ENCODE results near the gene GPN2.

DNA sequence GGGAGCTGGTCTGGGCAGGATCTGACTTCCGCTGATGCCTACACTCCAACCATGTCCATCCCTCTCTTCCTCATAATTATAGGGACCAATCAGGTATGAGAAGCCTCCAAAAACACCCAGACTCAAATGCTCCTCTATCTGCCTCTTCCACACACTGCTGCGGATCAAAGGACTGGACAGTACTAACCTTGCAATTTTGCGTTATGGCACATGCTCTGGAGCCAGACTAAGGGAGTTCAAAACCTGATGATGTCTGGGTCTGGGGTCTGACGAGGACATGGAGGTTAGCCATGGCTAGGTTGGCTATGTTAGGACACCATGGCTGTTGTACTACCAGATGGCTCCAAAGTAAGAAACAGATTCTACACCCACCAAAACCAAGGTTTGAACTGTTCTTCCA, 10.3 kb downstream of the GPN2 start:
- TF ChIP-seq POLR2AphosphoS5 (IDR thresholded peaks at IDR 0.05; ENCODE audit: low read depth) (no peak), GABPA (IDR thresholded peaks at IDR 0.05; ENCODE audit: low read depth) (no peak), SPI1 (IDR thresholded peaks at IDR 0.05; ENCODE audit: borderline replicate concordance, low read depth) (no peak)
- TF ChIP-seq, protein P1, sequence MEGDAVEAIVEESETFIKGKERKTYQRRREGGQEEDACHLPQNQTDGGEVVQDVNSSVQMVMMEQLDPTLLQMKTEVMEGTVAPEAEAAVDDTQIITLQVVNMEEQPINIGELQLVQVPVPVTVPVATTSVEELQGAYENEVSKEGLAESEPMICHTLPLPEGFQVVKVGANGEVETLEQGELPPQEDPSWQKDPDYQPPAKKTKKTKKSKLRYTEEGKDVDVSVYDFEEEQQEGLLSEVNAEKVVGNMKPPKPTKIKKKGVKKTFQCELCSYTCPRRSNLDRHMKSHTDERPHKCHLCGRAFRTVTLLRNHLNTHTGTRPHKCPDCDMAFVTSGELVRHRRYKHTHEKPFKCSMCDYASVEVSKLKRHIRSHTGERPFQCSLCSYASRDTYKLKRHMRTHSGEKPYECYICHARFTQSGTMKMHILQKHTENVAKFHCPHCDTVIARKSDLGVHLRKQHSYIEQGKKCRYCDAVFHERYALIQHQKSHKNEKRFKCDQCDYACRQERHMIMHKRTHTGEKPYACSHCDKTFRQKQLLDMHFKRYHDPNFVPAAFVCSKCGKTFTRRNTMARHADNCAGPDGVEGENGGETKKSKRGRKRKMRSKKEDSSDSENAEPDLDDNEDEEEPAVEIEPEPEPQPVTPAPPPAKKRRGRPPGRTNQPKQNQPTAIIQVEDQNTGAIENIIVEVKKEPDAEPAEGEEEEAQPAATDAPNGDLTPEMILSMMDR (IDR thresholded peaks at IDR 0.05; ENCODE audit: insufficient read depth, low read length), result no peak
- TF ChIP-seq, protein P2, sequence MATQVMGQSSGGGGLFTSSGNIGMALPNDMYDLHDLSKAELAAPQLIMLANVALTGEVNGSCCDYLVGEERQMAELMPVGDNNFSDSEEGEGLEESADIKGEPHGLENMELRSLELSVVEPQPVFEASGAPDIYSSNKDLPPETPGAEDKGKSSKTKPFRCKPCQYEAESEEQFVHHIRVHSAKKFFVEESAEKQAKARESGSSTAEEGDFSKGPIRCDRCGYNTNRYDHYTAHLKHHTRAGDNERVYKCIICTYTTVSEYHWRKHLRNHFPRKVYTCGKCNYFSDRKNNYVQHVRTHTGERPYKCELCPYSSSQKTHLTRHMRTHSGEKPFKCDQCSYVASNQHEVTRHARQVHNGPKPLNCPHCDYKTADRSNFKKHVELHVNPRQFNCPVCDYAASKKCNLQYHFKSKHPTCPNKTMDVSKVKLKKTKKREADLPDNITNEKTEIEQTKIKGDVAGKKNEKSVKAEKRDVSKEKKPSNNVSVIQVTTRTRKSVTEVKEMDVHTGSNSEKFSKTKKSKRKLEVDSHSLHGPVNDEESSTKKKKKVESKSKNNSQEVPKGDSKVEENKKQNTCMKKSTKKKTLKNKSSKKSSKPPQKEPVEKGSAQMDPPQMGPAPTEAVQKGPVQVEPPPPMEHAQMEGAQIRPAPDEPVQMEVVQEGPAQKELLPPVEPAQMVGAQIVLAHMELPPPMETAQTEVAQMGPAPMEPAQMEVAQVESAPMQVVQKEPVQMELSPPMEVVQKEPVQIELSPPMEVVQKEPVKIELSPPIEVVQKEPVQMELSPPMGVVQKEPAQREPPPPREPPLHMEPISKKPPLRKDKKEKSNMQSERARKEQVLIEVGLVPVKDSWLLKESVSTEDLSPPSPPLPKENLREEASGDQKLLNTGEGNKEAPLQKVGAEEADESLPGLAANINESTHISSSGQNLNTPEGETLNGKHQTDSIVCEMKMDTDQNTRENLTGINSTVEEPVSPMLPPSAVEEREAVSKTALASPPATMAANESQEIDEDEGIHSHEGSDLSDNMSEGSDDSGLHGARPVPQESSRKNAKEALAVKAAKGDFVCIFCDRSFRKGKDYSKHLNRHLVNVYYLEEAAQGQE (IDR thresholded peaks at IDR 0.05; ENCODE audit: insufficient replicate concordance, low read depth), result no peak
